Spleen (tissue), 11 donors: ENCODE measurements around the gene HADHA. TPM values are rescaled to one million over a fixed set of nuclear protein-coding genes. Genes with fewer than 3 reads are reported as not detected.

Source experiments
- DNase-seq: peaks from one replicate; pipeline ENCODE4 v3.0.0-alpha.2; 2020
- H3K27ac ChIP-seq, 8 donors: fragments of 200-600 bp; sonication (generic) in 7 of 8; 1 replicate in 4 of 8; 2 replicates in 4 of 8; pipeline versions ENCODE4 v1.5.0 to v1.8.0; 2016 to 2021; ENCODE audit warnings: inconsistent platforms in 4 of 8, mild to moderate bottlenecking in 4 of 8, moderate library complexity in 1 of 8
- H3K27me3 ChIP-seq, 7 donors: fragments of 200-600 bp; sonication (generic) in 6 of 7; replicated peaks in 1 of 7; 1 replicate in 4 of 7; 2 replicates in 3 of 7; pipeline versions ENCODE4 v1.5.0 to v1.8.0; 2016 to 2021; ENCODE audit warnings: inconsistent platforms in 3 of 7, mild to moderate bottlenecking in 1 of 7
- H3K36me3 ChIP-seq, 6 donors: fragments of 200-600 bp; sonication (generic) in 5 of 6; 1 replicate in 4 of 6; 2 replicates in 2 of 6; pipeline versions ENCODE4 v1.5.0 to v1.8.0; 2016 to 2021; ENCODE audit warnings: inconsistent platforms in 2 of 6
- H3K4me1 ChIP-seq, 6 donors: fragments of 200-600 bp; sonication (generic) in 5 of 6; 1 replicate in 3 of 6; 2 replicates in 3 of 6; pipeline versions ENCODE4 v1.5.0 to v1.8.0; 2016 to 2021; ENCODE audit warnings: inconsistent platforms in 3 of 6
- H3K4me3 ChIP-seq, 8 donors: fragments of 200-600 bp; sonication (generic) in 7 of 8; 1 replicate in 4 of 8; 2 replicates in 4 of 8; pipeline versions ENCODE4 v1.5.0 to v1.8.0; 2016 to 2021; ENCODE audit warnings: inconsistent platforms in 4 of 8, mild to moderate bottlenecking in 4 of 8, moderate library complexity in 2 of 8
- H3K9me3 ChIP-seq, 8 donors: fragments of 200-600 bp; sonication (generic) in 7 of 8; 1 replicate in 4 of 8; 2 replicates in 4 of 8; pipeline versions ENCODE4 v1.5.0 to v1.8.0; 2016 to 2021; ENCODE audit warnings: inconsistent platforms in 4 of 8
- CTCF ChIP-seq, 11 experiments: fragments of 200-600 bp in 7 of 11; fragments of 450-650 bp in 4 of 11; sonication (generic) in 4 of 11; IDR thresholded peaks in 8 of 11; conservative IDR thresholded peaks in 3 of 11; 1 replicate in 7 of 11; 2 replicates in 4 of 11; pipeline versions ENCODE4 v1.4.0 to v1.8.0; 2016 to 2021; ENCODE audit warnings: antibody characterized with exemption in 11 of 11, inconsistent platforms in 4 of 11, mild to moderate bottlenecking in 1 of 11
- POLR2A ChIP-seq, 3 donors: fragments of 450-650 bp; IDR thresholded peaks; one replicate each; pipeline ENCODE4 v1.5.1; 2017; ENCODE audit warnings: antibody characterized with exemption in 3 of 3, mild to moderate bottlenecking in 1 of 3
- POLR2AphosphoS5 ChIP-seq, 3 donors: sonication (generic); formaldehyde crosslinking; IDR thresholded peaks; one replicate each; pipeline ENCODE4 v1.5.1; 2017; ENCODE audit warnings: antibody characterized with exemption in 3 of 3
- WGBS, 5 donors: extraction: QIAGEN DNeasy Blood & Tissue Kit in 3 of 5; methylation state at CpG; one replicate each; pipeline versions ENCODE4 v1.1.5 to v1.1.7; 2013 to 2018; 5-methylcytosine and 5-hydroxymethylcytosine counted together
- intact Hi-C: fragments of 100-400 bp; cut with DNase I; formaldehyde crosslinking; loops from one replicate; pipeline ENCODE4 v1.15.0; 2023; ENCODE audit warnings: low total_unique reads
- polyA plus RNA-seq, 3 donors: library from polyadenylated mRNA; stranded (reverse); fragments of 200-250 nt; gene quantifications; one replicate each; pipeline ENCODE4 v1.2.1, GENCODE V29; 2013
- total RNA-seq, 7 donors: library from RNA; depleted of rRNA in 3 of 7; stranded (reverse); fragments of >200 nt in 3 of 7; fragmentation: NEBNext Ultra II Directional in 4 of 7; extraction: Animal tissue kit (Norgen Biotek cat#: 25700) in 4 of 7; gene quantifications; one replicate each; pipeline versions ENCODE4 v1.1.0 to v1.2.1, GENCODE V29; 2016 to 2021
- donor health status: healthy with polysubstance abuse.
- donor health status: DM: no; HTN: no; CAD: no; lungs with moderate emphysema.
- donor health status: DM: no; HTN: no; CAD: no.
- donor health status: Bipolar disorder and iron deficiency.
- donor health status: healthy.
- donor health status: DM: no; HTN: no; CAD: no.
- donor health status: DM: yes; HTN: yes; CAD: no.

HADHA gene
- total and polyA plus RNA-seq, 10 donors, result 49.6 to 134 (median 114) TPM

- peaks cover 0 to 62% (median 56%) of the 10 kb centered on the region in 6 donors for H3K36me3 ChIP-seq
- 84 to 97% (median 92%) methylated on average over 7 of the region's 7 CpGs for WGBS, 5 donors
- no peak overlapping the region for H3K27ac ChIP-seq
- no peak for TF ChIP-seq POLR2A (IDR thresholded peaks at IDR 0.05)
- TF ChIP-seq CTCF (IDR thresholded peaks at IDR 0.05 in 8 of 11, conservative IDR thresholded peaks at IDR 0.05 in 3 of 11), result no peak
- no peak for TF ChIP-seq POLR2AphosphoS5 (IDR thresholded peaks at IDR 0.05)
- no peak for DNase-seq
- intact Hi-C loops, result no loop called here
- no peak overlapping the region for H3K4me3 ChIP-seq
- peaks cover 0 to 15% (median 9%) of the 10 kb centered on the region in 6 donors for H3K4me1 ChIP-seq
- peaks cover 0 to 7% (median 0%) of the 10 kb centered on the region in 7 donors for H3K27me3 ChIP-seq
- H3K9me3 ChIP-seq, result no peaks in the 10 kb centered on the region
Observed at GRCh38 chr2:26190369-26190768, 54.1 kb downstream of the HADHA start.

- H3K9me3 ChIP-seq, result no peaks in the 10 kb centered on the region
- H3K27me3 ChIP-seq, result peaks cover 0 to 12% (median 0%) of the 10 kb centered on the region in 7 donors
- peaks cover 0 to 56% (median 50%) of the 10 kb centered on the region in 6 donors for H3K36me3 ChIP-seq
- DNase-seq, result no peak
- peaks cover 0 to 20% (median 13%) of the 10 kb centered on the region in 6 donors for H3K4me1 ChIP-seq
- no peak overlapping the region for H3K27ac ChIP-seq
- intact Hi-C loops, result no loop called here
- TF ChIP-seq POLR2AphosphoS5 (IDR thresholded peaks at IDR 0.05), result no peak
- no peak for TF ChIP-seq CTCF (IDR thresholded peaks at IDR 0.05 in 8 of 11, conservative IDR thresholded peaks at IDR 0.05 in 3 of 11)
- no peak for TF ChIP-seq POLR2A (IDR thresholded peaks at IDR 0.05)
- WGBS, 5 donors, result 94 to 98% (median 96%) methylated on average over 4 of the region's 4 CpGs
- no peak overlapping the region for H3K4me3 ChIP-seq
Observed at GRCh38 chr2:26189751-26190150, 54.7 kb downstream of the HADHA start.

- 86 to 91% (median 89%) methylated on average over 4 of the region's 4 CpGs for WGBS, 5 donors
- Histone ChIP-seq H3K27me3 (peaks cover 0 to 12% (median 0%) of the 10 kb centered on the region in 7 donors), H3K4me3 (no peak overlapping the region), H3K27ac (no peak overlapping the region), H3K9me3 (no peaks in the 10 kb centered on the region), H3K36me3 (peaks cover 0 to 50% (median 44%) of the 10 kb centered on the region in 6 donors), H3K4me1 (peaks cover 0 to 24% (median 17%) of the 10 kb centered on the region in 6 donors)
- intact Hi-C loops, result no loop called here
- DNase-seq, result no peak
- no peak for TF ChIP-seq POLR2A (IDR thresholded peaks at IDR 0.05)
- TF ChIP-seq POLR2AphosphoS5 (IDR thresholded peaks at IDR 0.05), result no peak
- no peak for TF ChIP-seq CTCF (IDR thresholded peaks at IDR 0.05 in 8 of 11, conservative IDR thresholded peaks at IDR 0.05 in 3 of 11)
Observed at GRCh38 chr2:26189123-26189522, 55.3 kb downstream of the HADHA start.

GRCh38 chr2:26187537-26188104, 56.8 kb downstream of the HADHA start:
- Histone ChIP-seq H3K27me3 (peaks cover 0 to 12% (median 0%) of the 10 kb centered on the region in 7 donors), H3K27ac (no peak overlapping the region), H3K4me1 (peaks cover 0 to 25% (median 18%) of the 10 kb centered on the region in 6 donors), H3K4me3 (no peak overlapping the region), H3K9me3 (no peaks in the 10 kb centered on the region), H3K36me3 (peaks cover 0 to 35% (median 29%) of the 10 kb centered on the region in 6 donors)
- TF ChIP-seq POLR2A (IDR thresholded peaks at IDR 0.05) (no peak), POLR2AphosphoS5 (IDR thresholded peaks at IDR 0.05) (no peak), CTCF (IDR thresholded peaks at IDR 0.05 in 8 of 11, conservative IDR thresholded peaks at IDR 0.05 in 3 of 11) (no peak)
- DNase-seq, result no peak
- intact Hi-C loops, result no loop called here
- 90 to 96% (median 91%) methylated on average over 10 to 16 of the region's 16 CpGs for WGBS, 5 donors
